Adrenal gland (tissue), 5 donors: Measurements from ENCODE around the gene TENM4.

Experiments
- POLR2A ChIP-seq, 2 donors: fragments of 450-650 bp; IDR thresholded peaks; one replicate each; pipeline ENCODE4 v1.6.1; 2017; ENCODE audit warnings: antibody characterized with exemption in 2 of 2, mild to moderate bottlenecking in 2 of 2, moderate library complexity in 1 of 2
- TF ChIP-seq, protein P1 (sequence below), 6 experiments: fragments of 450-650 bp in 4 of 6; fragments of 200-600 bp in 2 of 6; sonication (generic) in 1 of 6; IDR thresholded peaks; 1 replicate in 5 of 6; 2 replicates in 1 of 6; pipeline versions ENCODE4 v1.5.1 to v1.8.0; 2016 to 2021; ENCODE audit warnings: antibody characterized with exemption in 6 of 6, mild to moderate bottlenecking in 2 of 6, moderate library complexity in 1 of 6
- donor health status: DM: no; HTN: no; CAD: no.

- TF ChIP-seq, protein P1, sequence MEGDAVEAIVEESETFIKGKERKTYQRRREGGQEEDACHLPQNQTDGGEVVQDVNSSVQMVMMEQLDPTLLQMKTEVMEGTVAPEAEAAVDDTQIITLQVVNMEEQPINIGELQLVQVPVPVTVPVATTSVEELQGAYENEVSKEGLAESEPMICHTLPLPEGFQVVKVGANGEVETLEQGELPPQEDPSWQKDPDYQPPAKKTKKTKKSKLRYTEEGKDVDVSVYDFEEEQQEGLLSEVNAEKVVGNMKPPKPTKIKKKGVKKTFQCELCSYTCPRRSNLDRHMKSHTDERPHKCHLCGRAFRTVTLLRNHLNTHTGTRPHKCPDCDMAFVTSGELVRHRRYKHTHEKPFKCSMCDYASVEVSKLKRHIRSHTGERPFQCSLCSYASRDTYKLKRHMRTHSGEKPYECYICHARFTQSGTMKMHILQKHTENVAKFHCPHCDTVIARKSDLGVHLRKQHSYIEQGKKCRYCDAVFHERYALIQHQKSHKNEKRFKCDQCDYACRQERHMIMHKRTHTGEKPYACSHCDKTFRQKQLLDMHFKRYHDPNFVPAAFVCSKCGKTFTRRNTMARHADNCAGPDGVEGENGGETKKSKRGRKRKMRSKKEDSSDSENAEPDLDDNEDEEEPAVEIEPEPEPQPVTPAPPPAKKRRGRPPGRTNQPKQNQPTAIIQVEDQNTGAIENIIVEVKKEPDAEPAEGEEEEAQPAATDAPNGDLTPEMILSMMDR (IDR thresholded peaks at IDR 0.05), result no peak
- TF ChIP-seq POLR2A (IDR thresholded peaks at IDR 0.05), result no peak
Observed at GRCh38 chr11:79046366-79046765, 394.5 kb downstream of the TENM4 start.
